ENCODE measurements around the gene POR.
A peak's percentile ranks its signal among the peaks of the same experiment; 100 is the strongest.
"Not testable (repeated sequence)": the region's sequence is repeated elsewhere in the genome, so short reads cannot be mapped to it uniquely, and the experiment has no call there.

POR gene

DNA sequence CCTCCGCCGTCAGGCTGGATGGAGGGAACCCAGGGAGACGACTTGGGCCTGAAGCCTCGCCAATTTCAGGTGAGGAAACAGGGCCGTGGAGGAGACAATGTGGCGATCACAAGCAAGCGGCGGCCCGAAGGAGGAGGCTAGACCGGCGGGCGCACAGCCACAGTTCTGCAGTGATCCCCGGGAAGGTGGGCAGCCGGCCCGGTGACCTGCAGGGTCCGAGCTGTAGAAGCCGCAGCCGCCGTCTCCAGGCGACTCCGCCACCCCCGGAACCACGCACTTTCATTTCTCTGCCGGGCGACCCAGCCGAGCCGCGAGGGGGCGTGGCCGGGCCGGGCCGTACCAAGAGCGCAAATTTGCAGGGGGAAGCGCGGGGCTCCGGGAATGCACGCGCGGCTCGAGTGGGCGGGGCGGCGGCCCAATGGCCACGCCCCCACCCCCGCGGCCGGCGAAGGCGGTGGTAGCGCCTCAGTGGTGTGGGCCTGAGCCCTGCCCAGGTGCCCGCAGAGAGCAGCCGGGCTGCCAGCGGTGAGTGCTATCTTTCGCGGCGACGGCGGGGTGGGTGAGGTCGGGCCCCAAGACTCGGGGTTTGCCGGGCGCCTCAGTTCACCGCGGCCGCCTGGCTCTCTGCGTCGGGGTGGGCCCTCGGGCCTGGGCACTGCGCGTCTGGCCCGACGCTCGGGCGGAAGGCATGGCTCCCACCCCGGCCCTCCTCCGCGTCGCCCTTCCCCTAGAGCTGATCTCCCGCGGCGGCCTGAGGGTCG is at the start of gene POR:
POR (plus strand) TSS at position 501 of the 761 bp plus-strand sequence. CDS start 38,847 bp downstream, outside the sequence.
- peak; percentile 97 for DNase-seq (ENCODE audit: low read depth)

DNA sequence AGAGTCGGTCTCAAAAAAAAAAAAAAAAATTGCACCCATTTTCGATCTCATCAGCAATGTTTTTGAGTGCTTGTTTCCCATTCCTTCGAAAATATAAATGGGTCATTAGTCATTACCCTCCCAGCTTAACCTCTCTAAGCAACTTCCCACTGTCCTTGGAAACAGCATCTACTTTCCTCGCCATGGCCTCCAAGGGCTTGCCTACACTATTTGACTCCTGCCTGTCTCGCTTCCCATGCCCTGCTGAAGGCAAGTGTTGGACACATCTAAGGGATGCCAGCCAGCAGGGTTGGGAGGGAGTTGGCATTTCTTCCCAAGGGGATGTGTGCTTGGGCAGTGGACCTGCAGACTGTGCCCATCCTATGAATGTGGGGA is 48.9 kb upstream of the POR start:
- DNase-seq (ENCODE audit: low read depth): no peak

GRCh38 chr7:75866489-75867389 is 48.2 kb upstream of the POR start:
- peak; percentile 14 for DNase-seq (ENCODE audit: low read depth)

DNA sequence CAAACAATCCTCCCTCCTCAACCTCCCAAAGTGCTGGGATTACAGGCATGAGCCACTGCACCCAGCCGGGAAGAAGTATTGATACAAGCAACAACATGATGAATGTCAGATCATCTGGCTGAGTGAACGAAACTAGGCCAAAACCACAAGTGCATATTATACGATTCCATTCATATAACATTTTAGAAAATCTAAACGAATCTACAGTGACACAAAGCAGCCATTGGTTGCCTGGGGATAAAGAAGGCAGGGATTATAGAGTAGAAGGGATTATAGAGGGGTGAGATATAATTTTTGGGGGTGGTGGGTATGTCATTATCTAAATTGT is 47.6 kb upstream of the POR start:
- DNase-seq (ENCODE audit: low read depth): no peak

GRCh38 chr7:75868153-75868552 is 46.8 kb upstream of the POR start:
- no peak for DNase-seq (ENCODE audit: low read depth)

GRCh38 chr7:75869776-75870379 is 45.1 kb upstream of the POR start:
- no peak for DNase-seq (ENCODE audit: low read depth)

- DNase-seq (ENCODE audit: low read depth): no peak
Observed at GRCh38 chr7:75870557-75871161, 44.3 kb upstream of the POR start.

DNA sequence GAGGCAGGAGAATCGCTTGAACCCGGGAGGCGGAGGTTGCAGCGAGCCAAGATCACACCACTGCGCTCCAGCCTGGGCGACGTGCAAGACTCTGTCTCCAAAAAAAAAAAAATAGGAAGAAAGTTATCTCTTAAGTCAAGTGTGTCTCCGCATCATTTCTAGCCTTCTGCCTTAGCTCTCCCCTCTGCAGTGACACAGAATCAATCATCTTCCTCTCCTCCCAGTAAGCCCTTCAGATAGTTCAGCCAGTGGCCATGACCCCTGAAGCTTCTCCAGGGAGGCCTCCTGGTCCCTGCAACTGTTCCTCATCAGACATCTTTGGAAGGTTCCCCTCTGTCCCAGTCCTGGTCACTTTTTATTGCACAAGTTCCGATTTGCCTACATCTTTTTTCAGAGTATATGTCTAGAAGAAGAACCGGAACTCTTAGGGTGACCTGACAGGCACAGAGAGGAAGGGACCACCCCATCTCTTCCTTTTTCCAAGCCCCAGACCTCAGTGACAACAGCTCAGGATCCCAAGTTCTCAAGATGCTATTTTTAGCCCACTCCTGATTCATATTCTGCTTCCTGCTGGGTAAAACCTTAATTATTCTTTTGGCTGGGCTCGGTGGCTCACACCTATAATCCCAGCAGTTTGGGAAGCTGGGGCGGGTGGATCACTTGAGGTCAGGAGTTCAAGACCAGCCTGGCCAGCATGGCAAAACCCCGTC is 42.7 kb upstream of the POR start:
- no peak for DNase-seq (ENCODE audit: low read depth)

- DNase-seq (ENCODE audit: low read depth): not testable (repeated sequence)
Observed at GRCh38 chr7:75874180-75874579, 40.8 kb upstream of the POR start.

DNA sequence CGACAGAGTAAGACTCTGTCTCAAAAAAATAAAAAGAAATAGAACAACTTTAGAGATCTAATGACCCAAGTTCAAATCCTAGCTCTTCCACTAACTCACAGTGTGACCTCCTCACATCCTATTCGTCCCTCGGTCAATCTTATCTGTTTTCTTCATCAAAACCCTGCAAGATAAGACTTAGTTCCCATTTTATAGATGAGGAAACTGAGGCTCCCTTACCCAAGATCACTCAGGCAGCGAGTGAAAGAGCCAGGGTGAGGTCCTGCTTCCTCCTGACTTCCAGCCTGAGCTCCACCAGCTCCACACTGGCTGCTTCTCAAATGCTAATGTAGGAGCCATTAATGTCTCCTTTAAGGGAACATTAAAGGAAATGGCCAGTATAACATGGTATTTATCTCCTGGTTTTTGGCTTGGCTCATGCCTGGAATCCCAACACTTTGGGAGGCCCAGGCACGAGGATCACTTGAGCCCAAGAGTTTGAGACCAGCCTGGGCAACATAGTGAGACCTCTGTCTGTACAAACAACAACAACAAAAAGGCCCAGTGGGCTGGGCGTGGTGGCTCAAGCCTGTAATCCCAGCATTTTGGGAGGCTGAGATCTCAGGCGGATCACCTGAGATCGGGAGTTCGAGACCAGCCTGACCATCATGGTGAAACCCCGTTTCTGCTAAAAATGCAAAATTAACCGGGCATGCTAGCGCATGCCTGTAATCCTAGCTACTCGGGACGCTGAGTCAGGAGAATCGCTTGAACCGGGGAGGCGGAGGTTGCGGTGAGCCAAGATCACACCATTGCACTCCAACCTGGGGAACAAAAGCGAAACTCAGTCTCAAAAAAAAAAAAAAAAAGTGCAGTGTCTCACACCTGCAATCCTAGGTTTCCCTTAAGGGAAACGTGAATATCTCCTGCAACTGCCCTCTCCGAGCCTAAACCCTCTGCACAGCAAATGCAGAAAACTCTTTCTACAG is 39.6 kb upstream of the POR start:
- no peak for DNase-seq (ENCODE audit: low read depth)

DNA sequence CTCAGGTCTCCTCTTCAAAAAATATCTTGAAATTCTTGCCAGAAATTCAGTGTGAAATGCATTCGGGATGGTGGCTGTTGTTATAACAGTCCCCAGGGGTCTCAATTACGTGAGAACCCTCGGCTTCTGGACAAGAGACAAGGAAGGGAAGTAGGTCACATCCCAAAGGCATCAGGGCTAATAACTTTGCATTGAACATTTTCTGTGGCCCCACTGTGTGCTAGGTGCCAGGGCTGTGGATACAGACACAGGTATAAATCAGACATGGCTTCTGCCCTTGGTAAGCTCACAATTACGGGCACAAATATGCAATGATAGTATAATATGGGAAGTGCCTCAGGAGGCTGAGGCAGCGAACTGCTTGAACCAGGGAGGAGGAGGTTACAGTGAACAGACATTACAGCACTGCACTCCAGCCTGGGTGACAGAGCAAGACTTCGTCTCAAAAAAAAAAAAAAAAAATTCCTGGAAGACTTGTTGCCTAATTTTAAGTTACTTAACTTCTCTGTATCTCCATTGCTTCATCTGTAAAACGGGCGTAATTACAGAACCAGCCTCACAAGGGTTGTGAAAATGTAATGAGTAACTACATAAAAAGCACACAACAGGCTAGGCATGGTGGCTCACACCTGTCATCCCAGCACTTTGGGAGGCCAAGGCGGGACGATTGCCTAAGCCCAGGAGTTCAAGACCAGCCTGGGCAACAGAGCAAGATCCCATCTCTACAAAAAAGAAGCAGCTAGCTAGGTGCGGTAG is 38.7 kb upstream of the POR start:
- no peak for DNase-seq (ENCODE audit: low read depth)

DNA sequence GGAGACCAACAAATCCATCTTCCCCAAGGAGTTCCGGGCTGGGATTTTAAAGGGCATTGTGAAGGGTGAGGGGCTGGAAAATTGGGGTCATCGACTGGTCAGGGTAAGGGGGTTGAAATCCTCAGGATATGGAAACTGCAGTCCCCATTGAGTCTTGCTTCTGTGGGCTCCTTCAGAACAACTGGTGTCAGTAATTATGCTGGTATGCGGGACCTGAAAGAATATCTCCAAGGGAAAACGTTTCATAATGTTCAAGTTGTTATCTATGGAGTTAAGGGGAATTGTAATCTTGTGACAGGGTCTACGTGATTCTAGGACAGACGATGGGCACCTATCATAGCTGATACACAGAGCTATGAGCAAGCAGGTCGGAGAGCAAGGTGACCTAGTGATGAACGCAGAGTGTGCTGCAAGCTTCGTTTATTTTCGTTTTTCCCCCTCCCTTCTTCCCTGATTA is 36.6 kb upstream of the POR start:
- no peak for DNase-seq (ENCODE audit: low read depth)

DNA sequence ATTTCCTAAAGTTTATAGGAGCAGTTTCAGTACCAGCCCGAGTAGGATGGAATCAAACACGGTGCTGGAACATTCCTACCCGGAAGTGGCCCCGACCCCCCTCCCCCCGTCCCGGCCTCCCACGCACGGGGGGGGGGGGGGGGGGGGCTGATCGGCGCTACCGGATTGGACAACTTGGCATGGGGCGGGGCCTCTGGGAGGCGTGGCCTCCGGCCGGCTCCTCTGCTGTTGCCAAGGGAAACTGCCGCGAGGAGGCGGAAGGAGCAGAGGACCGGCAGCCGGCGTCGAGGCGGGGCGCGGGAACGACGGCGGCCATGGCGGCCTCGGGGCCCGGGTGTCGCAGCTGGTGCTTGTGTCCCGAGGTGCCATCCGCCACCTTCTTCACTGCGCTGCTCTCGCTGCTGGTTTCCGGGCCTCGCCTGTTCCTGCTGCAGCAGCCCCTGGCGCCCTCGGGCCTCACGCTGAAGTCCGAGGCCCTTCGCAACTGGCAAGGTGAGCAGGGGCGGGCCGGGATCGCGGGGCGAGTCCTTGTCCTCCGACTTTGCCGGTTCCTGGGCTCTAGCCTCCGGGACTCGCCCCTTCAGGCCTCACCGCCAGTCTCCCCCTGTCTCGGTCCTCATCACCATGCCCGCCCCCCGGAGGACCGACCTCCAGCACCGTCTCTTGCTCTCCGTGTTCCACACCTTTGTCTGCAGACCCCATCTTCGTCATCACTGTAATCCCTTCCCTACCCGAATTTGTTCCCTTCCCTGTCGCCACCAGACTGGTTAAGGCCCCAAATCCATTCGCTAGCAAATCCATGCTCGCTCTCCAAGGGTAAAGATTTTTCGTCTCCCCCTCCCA is 36.0 kb upstream of the POR start, which contains the start of gene RHBDD2:
RHBDD2 (plus strand) TSS at position 266 of the 843 bp plus-strand sequence; CDS start at position 315, 49 bp downstream.
- DNase-seq (ENCODE audit: low read depth): peak; percentile 95

- DNase-seq (ENCODE audit: low read depth): no peak
Observed at GRCh38 chr7:75879771-75880184, 35.2 kb upstream of the POR start.

GRCh38 chr7:75880242-75880641 is 34.7 kb upstream of the POR start:
- DNase-seq (ENCODE audit: low read depth): no peak

DNA sequence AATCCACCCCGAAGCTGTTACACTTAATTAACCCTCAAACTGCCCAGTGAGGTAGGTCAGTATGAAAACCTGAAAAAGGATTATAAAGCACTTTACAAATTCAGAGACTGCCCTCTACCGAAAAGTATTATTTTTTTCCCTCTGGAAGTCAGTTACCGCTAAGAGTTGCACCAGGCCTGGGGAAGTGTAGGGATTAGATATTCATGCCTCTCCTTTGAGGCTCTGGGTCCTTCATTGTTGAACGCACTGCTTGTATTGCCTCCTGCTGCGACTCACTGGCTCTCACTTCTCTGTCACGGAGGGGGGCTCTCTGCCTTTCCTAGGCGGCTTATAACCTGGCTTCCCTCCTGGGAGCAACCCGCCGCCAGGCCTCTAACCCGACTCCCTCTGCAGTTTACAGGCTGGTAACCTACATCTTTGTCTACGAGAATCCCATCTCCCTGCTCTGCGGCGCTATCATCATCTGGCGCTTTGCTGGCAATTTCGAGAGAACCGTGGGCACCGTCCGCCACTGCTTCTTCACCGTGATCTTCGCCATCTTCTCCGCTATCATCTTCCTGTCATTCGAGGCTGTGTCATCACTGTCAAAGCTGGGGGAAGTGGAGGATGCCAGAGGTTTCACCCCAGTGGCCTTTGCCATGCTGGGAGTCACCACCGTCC is 33.4 kb upstream of the POR start:
- DNase-seq (ENCODE audit: low read depth): no peak

- not testable (repeated sequence) for DNase-seq (ENCODE audit: low read depth)
Observed at GRCh38 chr7:75883265-75883824, 31.6 kb upstream of the POR start.

DNA sequence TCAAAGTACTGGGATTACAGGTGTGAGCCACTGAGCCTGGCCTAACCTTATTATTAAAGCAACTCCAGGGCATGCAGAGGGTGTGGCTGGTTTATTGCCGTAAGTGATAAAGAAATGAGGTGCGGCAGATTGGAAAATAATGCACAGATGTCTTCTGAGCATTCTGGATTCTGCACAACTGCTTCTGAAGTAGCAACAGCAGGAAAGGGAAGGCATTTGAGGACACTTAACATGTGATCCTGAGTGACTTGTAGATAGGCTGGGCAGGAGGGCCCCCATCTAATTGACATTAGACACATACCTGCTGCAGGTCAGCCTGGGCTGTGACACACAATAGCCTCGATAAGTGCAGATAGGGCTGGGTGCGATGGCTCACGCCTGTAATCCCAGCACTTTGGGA is 30.5 kb upstream of the POR start:
- no peak for DNase-seq (ENCODE audit: low read depth)
